Ovary (tissue), 3 donors: ENCODE results near the gene EIF4EBP3.

Experiments used
- POLR2A ChIP-seq: fragments of 450-650 bp; IDR thresholded peaks from one replicate; pipeline ENCODE4 v1.6.1; 2017; ENCODE audit warnings: antibody characterized with exemption, mild to moderate bottlenecking, moderate library complexity
- TF ChIP-seq, protein P1 (sequence below), 3 donors: fragments of 450-650 bp in 2 of 3; fragments of 200-600 bp in 1 of 3; IDR thresholded peaks; one replicate each; pipeline versions ENCODE4 v1.5.1 to v1.8.0; 2016 to 2022; ENCODE audit warnings: antibody characterized with exemption in 3 of 3, mild to moderate bottlenecking in 1 of 3
- donor health status: DM: no; HTN: no; CAD: no.

GRCh38 chr5:140556438-140556837 is 9.0 kb downstream of the EIF4EBP3 start:
- TF ChIP-seq, protein P1, sequence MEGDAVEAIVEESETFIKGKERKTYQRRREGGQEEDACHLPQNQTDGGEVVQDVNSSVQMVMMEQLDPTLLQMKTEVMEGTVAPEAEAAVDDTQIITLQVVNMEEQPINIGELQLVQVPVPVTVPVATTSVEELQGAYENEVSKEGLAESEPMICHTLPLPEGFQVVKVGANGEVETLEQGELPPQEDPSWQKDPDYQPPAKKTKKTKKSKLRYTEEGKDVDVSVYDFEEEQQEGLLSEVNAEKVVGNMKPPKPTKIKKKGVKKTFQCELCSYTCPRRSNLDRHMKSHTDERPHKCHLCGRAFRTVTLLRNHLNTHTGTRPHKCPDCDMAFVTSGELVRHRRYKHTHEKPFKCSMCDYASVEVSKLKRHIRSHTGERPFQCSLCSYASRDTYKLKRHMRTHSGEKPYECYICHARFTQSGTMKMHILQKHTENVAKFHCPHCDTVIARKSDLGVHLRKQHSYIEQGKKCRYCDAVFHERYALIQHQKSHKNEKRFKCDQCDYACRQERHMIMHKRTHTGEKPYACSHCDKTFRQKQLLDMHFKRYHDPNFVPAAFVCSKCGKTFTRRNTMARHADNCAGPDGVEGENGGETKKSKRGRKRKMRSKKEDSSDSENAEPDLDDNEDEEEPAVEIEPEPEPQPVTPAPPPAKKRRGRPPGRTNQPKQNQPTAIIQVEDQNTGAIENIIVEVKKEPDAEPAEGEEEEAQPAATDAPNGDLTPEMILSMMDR (IDR thresholded peaks at IDR 0.05), result no peak
- TF ChIP-seq POLR2A, result no peak
